Muscle of back (tissue), 11 donors: ENCODE results near the gene LSG1. TPM values are rescaled to one million over a fixed set of nuclear protein-coding genes. Genes with fewer than 3 reads are reported as not detected.
"Not testable (repeated sequence)": the region's sequence is repeated elsewhere in the genome, so short reads cannot be mapped to it uniquely, and the experiment has no call there.

Source experiments
- DNase-seq, 3 donors: peaks; one replicate each; pipeline versions ENCODE4 v3.0.0 to v3.0.0-alpha.2; 2013
- polyA plus RNA-seq, 10 donors: library from polyadenylated mRNA; unstranded; fragments of 120-200 nt; gene quantifications; one replicate each; pipeline ENCODE4 v1.2.1, GENCODE V29; 2013; ENCODE audit not compliant: insufficient read length in 10 of 10

Gene LSG1
- polyA plus RNA-seq, 10 donors, result 19.7 to 35.1 (median 24.8) TPM

DNA sequence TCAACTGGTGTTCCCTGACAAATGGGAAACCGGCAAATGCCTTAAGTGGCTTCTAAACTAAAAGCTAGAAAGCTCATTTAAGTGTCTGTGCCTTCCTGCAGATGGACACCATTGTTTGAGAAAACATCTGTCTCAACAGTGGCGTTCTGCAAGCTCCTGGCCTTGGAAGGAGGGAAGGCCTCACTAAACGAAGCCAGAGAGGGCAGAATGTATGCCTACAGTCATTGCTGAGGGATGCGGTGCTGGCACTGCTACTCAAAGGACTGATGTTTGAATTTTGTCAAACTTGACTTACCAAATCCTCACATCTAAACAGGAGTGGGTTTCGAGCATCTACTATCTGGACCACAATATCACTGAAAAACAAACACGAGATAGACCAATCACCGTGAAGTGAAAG, 12.2 kb downstream of the LSG1 start:
- no peak for DNase-seq

DNA sequence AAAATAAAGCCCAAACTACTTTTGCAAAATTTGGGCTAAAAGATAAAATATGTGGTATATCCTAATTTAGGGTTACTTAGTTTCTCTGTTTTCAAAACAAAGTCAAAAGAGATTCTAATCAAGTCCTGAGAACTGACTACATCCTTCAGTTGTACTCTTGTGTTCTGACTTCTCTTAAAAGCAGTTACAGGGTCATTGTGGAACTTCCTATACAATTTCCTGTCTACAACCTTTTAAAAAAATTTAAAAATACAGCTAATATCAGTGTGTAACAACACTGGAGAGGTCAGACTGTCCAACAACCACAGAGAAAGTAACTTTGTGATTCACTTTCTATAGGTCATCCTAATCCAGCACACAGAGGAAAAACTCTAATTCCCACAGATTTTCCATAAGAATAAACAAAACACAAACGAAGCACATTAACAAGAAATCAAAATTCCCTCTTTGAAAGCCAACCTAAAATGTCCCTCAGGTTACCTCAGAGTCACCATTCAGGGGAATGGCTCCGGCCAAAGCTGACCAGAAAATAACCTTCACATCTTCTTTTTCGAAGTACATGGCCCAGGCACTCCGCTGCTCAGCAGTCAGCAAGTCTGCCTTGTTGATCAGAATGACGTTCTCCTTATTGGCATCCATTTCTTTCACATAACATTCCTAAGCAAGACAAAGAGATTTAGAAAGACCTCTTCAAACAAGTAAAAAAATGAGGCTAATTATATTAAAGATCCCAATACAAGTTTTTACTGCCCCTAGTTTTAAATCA, 13.3 kb downstream of the LSG1 start:
- no peak for DNase-seq

DNA sequence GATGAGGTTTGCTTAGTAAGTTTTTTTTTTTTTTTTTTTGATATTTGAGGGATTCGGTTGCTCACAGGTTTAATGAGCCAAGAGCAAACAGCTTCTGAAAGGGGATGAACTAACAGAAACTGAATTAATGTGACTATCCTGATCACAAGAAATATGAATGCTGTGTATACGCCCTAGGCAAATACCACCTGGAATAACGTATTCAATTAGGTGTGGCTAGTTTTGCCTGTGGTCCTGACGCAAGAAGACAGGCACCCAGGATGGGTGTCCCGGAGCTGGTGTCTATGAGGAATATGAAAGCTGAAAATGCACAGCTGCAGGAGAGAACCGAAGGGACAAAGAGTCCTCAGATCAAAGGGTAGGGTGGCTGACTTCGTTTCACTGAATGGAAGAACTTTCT, 14.6 kb downstream of the LSG1 start:
- DNase-seq, result no peak

DNA sequence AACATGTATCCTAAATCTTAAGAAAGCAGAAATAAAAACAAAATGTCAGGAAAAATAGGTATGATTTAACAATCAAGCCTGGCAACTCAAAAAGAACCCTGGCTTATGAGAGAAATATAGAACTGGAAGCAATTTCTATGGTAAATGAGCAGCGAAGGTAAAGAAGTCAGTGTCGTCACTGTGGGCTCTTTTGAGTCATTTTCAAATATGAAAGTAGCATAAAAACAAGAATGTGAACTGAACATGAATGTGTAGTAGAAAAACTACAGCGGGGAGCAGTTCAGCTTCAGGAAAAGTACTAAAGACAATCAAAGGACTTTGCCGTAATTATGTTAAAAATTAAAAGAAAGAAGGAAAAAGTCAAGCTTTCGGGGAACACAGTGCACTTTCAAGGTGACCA, 17.5 kb downstream of the LSG1 start:
- DNase-seq, result no peak

DNA sequence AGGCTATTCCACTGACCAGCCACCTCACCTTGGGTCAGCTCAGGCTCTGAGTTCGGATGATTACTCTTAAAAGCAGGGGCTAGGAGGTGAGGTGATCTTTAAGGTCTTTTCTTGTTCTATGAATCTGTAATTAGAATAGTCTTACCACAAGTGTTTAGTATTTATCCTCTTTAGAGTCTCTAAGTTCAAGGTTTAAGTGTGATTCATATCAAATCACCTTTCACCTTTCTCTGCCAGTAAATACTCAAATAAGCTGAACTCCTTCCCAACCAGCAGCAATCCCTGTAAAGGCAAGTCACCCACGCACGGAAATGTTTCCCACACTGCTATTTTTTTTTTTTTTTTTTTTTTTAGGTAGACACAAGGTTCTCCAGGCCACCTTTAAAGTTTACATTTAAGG, 24.2 kb downstream of the LSG1 start:
- no peak for DNase-seq

DNA sequence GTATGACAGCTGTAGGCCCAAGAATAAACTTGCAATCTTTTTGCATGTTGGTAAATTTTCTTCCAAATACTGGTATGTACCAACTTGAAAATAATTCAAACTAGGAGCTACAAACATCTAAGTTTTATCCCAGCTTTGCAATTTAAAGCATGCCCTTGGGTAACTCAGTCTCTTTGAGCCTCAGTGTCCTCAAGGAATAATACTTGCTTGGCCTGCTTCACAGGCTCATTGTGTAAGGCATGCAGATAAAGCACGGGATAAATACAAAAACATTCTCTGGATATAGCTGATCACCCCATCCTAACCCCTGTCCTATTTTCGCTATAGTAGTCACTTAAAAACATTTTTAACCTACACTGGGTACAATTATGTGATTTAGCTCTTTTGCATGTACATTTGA, 29.2 kb downstream of the LSG1 start:
- no peak for DNase-seq

DNA sequence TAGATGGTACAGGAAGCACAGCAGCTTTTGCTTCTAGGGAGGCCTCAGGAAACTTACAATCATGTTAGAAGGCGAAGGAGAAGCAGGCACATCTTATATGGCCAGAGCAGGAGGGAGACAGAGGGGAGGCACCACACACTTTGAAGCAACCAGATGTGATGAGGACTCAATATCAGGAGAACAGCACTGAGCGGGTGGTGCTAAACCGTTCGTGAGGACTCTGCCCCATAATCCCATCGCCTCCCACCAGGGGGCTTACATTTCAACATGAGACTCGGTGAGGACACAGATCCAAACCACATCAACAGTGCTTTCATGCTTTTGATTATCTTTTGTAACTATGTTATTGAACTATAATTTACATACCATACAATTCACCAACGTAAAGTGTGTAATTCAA, 31.2 kb downstream of the LSG1 start:
- DNase-seq, result peak in 1 of 3 donors; percentile 16

DNA sequence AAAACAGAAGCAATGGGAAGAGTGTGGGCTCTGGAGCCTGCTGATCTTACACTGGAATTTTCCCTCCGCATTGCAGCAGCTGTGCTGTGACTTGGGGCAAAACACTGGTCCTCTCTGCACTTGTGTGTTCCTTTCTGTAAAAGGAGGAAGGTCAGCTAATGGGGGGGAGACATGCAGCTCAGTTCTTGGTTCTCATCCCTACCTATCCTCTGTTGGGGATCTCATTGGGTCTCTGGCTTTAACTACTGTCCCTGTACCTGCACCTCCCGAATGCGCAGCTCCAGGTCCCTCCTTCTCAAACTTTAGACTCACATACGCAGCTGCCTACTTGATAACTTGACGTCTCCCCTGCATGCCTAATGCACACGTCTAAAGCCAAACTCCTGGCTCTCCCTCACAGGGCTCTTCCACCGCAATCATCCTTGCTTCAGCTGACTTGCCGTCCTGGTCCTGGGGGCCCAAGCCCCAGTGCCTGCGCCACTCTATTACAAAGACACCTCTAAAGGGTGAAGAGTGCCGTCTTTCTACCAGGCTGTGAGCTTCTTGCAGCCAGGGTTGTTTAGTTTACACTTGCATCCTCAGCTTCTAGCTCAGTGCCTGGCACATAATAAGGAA, 32.9 kb downstream of the LSG1 start:
- DNase-seq, result no peak

DNA sequence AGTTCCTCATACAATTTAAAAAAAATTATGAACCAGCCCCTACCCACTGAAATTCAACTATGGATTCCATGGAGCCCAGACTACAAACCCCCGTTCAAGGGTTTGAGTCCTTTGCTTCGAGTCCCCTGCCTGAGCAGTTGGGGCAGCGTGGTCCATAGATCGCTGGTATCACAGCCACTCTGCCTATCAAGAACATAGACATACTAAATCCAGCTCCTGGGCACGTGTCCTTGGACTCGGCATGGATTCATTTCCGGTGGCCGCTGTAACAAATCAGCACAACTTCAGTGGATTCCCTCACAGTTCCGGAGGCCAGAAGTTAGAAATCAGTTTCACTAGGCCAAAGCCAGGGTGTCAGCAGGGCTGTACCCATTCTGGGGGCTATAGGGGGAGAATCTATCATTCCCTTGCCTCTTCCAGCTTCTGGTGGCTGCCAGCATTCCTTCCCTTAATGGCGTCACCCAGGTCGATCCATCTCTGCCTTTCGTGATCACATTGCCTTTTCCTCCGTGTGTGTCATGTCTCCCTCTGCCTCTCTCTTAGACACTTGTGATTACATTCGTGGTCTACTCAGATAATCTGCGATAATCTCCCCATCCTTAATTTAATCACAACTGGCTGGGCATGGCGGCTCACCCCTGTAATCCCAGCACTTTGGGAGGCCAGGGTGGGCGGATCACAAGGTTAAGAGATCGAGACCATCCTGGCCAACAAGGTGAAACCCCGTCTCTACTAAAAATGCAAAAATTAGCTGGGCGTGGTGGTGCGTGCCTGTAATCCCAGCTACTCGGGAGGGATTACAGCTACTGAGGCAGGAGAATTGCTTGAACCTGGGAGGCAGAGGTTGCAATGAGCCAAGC, 34.2 kb downstream of the LSG1 start:
- no peak for DNase-seq

DNA sequence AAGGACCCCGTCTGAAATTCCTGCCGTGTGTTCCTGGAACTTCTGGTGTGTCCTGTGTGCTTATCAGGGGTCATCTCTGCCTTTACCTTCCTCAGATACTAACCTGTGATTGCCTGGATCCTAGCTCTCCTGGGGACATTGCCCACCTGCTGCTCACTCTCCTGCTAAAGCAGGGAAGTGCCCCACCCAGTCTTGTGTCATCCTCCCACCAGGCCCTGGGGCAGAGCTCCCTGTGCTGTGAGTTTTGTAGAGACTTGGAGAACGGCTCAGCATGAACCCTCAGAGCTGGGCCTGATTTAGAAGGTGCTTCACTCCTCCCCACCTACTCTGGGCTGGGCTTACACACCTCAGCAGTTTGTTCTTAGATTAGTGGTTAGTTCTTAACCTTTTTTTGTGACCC, 34.9 kb downstream of the LSG1 start:
- no peak for DNase-seq

DNA sequence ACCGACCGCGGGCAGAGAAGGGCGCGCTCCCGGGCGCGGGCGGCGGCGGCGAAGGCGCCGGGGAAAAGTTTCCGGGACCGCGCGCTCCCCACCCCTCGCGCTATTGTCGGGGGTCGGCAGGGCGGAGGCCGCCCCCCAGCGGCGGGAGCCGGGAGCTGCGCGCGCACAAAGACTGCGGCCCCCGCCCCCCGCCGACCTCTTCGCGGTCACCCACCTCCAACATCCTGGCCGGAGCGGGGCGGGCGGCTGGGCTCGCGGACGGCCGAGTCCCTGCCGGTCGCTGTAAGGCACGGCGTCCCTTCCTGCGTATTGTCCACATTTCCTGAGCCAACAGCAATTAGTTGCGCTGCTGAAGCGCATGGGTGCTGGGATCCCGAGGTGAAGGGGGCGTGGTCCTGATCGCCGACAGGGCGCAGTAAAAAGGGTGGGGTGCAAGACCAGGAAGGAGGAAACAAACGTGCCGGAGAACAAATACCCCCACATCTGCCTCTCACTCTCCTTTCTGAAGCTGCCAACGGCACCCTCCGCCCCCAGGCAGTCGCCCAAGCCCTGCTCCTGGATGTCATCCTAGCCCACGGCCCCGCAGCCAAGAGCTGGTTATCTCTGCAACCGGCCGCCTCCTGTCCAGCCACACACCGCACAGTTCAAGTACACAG, 38.5 kb downstream of the LSG1 start, which contains the start of gene TMEM44:
TSS of gene TMEM44 (minus strand) at position 71 of the 656 bp plus-strand sequence. CDS start 204 bp downstream, outside the sequence.
- peak; percentile 73 to 94 (median 82) for DNase-seq

DNA sequence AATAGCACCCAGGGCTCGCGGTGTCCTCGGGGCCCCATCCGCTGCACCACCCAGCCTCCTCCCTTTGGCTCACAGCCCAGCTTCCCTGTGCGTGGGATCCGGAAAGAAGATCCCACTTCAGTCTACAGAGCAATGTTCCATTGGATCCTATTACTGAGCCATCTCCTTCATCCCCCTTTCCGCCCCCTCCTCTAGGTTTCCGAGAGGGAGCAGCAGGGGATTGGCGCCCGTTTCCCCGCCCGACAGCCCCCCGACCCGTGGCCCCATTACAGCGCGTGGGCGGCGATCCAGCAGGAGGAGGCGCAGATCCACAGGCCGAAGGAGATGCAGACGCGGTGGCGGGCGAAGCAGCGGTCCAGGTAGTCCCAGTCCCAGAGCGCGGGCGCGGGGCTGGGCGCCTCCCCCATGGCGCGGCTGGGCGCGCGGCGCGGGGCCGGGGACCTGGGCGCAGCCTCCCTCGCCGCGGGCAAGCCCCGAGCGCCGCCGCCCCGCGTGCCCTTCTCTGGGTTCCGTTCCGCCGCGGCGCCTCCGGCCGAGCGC, 39.1 kb downstream of the LSG1 start:
- DNase-seq, result peak in 2 of 3 donors; percentile 62 to 83

DNA sequence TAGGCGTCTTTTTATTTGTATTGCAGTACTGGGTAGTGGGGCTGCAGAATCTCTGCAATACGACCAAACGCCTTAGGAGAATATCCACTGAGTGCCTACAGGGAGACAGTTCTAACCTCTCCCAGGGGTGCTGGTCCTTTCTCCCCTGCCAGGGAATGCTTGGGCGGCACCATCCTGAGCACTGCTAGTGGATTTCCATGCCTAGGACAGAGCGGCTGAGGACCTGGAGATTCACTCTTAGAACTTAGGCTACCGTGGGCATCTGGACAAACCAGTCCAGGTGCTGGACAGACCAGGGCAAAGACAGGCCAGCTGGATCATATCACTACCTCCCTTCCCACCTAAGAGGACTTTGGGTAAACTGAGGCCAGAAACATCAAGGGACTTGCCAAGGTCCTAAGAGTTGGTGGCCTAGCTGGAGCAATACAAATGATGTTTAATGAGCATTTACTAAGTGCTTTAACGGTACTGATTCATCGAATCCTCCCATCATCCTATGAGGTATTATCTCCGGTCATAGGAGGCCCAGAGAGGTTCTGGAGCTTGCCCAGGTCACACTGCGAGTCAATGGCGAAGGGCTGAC, 39.7 kb downstream of the LSG1 start:
- DNase-seq, result no peak

DNA sequence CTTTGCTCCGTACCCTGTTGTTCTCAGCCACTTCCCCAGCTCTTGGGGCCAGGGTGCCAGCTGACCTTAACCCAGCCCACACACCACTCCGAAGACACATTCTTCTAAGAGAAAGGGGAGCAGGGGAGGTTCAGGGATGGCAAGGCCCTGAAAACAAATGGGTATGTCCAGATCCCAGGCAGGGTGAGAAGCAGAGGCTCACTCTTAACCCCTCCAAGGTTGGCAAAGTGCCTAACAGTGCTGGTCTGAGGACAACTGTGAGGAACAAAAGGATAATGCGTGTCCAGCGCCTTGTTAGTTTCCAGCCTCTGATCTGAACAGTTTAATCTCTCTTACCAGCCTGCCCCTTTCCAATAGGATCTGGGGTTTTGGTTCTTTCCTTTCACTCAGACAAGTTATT, 40.3 kb downstream of the LSG1 start:
- DNase-seq, result peak in 1 of 3 donors; percentile 22

DNA sequence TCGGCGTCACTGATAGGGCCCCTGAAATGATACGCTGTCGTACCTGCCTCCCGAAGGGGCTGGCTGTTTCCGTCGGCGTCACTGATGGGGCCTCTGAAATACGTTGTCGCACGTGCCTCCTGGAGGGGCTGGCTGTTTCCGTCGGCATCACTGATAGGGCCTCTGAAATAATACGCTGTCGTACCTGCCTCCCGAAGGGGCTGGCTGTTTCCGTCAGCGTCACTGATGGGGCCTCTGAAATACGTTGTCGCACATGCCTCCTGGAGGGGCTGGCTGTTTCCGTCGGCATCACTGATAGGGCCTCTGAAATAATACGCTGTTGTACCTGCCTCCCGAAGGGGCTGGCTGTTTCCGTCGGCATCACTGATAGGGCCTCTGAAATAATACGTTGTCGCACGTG, 41.3 kb downstream of the LSG1 start:
- not testable (repeated sequence) for DNase-seq

DNA sequence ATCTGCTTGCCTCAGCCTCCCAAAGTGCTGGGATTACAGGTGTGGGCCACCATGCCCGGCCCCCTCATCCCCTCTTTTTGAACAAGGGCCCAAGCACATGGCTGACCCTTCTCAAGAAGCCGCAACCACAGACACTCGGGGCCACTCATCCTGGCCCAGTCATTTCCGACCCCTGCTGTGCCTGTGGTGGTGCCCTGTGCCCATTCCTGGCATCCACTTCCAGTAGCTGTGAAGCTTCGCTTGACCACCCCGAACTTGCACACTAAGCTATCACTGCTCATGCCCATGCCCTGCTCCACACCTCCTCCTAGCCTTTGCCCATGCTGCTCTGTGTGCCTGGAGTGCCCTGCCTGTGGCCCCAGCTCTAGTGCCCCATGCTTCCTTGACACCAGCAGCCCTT, 47.0 kb downstream of the LSG1 start:
- no peak for DNase-seq

DNA sequence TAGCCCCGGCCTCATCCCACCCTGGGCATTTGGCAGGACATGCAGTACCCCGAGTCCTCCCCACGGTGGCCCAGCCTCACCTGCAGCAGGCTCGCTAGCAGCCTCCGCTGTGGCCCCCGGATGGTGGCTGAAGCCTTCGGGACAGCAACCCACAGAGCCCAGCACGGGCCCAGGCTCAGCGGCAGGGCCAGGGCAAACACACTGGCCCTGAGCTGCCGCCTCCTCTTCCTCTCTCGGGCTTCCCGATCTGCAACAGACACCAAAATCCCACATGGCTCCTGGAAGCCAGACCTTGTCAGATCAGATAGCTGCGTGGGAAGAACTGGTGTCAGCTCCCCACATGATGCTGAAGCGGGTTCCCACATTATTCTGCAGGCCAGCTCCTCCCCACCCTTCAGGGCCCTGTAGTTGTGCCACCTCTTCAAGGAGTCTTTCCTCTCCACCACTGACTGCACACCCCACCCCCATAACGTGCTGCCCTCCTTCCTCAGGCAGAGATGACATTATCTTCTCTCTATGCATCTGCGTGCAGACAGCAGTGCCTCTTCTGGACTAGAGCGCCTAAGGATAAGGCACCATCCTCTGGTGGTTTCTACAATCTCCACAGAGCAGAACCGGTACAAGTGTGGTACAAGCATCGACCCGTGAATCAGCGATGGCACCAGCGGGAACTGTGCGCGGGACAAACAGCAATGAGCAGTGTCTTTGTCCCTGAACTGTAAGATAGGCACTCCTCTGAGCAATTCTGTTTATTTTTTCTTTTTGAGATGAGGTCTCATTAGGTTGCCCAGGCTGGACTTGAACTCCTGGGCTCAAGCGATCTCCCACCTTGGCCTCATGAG, 48.3 kb downstream of the LSG1 start:
- no peak for DNase-seq

DNA sequence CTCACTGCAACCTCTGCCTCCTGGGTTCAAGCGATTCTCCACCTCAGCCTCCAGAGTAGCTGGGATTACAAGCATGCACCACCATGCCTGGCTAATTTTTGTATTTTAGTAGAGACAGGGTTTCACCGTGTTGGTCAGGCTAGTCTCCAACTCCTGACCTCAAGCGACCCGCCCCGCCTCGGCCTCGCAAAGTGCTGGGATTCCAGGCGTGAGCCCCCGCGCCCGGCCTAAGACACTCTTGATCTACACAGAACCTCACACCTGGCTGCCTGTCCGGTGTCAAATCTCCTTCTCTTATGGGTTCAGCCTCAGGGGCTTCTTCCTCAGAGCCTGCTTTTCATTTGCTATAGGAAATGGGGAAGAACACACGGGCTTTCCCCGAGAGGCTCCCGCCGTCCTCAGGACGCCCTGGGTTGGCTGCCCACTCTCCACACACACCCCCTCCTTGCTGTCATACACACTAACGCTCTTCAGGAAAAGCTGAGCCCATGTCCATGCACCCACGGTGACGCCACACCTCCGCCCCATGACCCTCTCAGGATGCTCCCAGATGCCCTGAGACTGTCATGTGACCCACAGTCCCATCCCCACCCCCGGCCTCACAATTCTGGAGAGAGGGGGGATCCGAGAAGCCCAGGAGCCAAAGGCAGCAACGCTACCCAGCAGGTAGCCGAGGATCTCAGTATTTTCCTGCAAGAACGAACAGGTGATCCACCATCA, 49.2 kb downstream of the LSG1 start:
- no peak for DNase-seq

DNA sequence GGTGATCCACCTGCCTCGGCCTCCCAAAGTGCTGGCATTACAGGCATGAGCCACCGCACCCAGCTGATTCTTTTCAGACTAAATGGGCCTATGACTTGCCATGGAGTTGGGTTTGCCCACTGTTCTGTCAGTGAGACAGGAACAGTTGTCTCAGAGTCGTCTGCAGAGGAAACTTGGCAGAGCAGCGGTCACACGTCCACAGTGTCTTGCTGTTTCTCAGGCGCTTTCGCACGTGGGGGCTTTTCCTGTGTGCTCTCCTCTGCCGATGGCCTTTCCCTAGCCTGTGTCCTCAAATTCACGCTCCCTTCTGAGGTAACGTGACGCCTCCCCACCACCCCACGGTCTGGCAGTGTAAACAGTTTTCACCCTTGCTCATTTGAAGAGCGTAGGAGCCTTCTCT, 50.0 kb downstream of the LSG1 start:
- no peak for DNase-seq

DNA sequence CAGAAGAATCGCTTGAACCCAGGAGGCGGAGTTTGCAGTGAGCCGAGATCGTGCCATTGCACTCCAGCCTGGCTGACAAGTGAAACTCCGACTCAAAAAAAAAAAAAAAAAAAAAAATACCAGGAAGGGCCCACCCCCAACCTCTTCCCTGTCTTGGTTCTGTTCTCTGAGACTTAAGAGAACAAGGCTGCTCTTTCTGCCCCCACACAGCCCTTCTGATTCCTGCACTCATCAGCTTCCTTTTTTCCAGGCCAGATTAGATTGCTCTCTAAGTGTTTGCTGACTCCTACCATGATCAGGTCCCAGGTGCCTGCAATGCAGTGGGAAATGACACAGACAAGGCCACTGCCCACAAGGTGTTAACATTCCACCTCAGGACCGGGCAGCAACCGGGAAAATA, 51.8 kb downstream of the LSG1 start:
- no peak for DNase-seq
